ENCODE measurements around the gene PRCD. TPM values are rescaled to one million over a fixed set of nuclear protein-coding genes. Genes with fewer than 3 reads are reported as not detected.

Gene PRCD
- polyA plus RNA-seq, 1 experiment, result 0.21 TPM

- Histone ChIP-seq H3K36me3 (ENCODE audit: control insufficient read depth, insufficient read depth, low read length) (no peaks in the 10 kb centered on the region), H3K4me3 (ENCODE audit: low read depth, low read length) (peak within 1 kb of the TSS; percentile 34), H3K27me3 (ENCODE audit: control insufficient read depth, insufficient read depth, low read length) (peaks cover 15% of the 10 kb centered on the region)
- DNase-seq (ENCODE audit: low read depth), result no peak
- no peak for TF ChIP-seq CTCF (IDR thresholded peaks at IDR 0.05; ENCODE audit: insufficient read depth, low read depth, low read length)
- ChIA-PET POLR2A (no interaction called here), CTCF (interaction anchor here (0.7 to 3.2 kb wide), 5 partner anchors 10 to 171 kb away, joined by 3 to 22 read pairs (median 3); no protein-coding TSS in a partner anchor)
Observed at GRCh38 chr17:76537578-76538280, 2.1 kb upstream of the PRCD start, which contains the start of gene CYGB. TSS of gene CYGB (minus strand) at chr17:76537709. CDS start at chr17:76537542, 167 bp downstream.

GRCh38 chr17:76538281-76538931 is 1.4 kb upstream of the PRCD start:
- DNase-seq (ENCODE audit: low read depth), result no peak
- H3K27me3 ChIP-seq (ENCODE audit: control insufficient read depth, insufficient read depth, low read length), result peaks cover 15% of the 10 kb centered on the region
- CTCF ChIA-PET, result interaction anchor here (0.8 to 3.2 kb wide), 3 partner anchors 9 to 39 kb away, joined by 3 to 22 read pairs (median 3); no protein-coding TSS in a partner anchor
- no peak for TF ChIP-seq CTCF (IDR thresholded peaks at IDR 0.05; ENCODE audit: insufficient read depth, low read depth, low read length)
- H3K4me3 ChIP-seq (ENCODE audit: low read depth, low read length), result no peak overlapping the region
- H3K36me3 ChIP-seq (ENCODE audit: control insufficient read depth, insufficient read depth, low read length), result no peaks in the 10 kb centered on the region
- POLR2A ChIA-PET, result no interaction called here

GRCh38 chr17:76538941-76539570 is 788 bp upstream of the PRCD start:
- Histone ChIP-seq H3K4me3 (ENCODE audit: low read depth, low read length) (no peak overlapping the region), H3K36me3 (ENCODE audit: control insufficient read depth, insufficient read depth, low read length) (no peaks in the 10 kb centered on the region), H3K27me3 (ENCODE audit: control insufficient read depth, insufficient read depth, low read length) (peaks cover 16% of the 10 kb centered on the region)
- TF ChIP-seq CTCF (IDR thresholded peaks at IDR 0.05; ENCODE audit: insufficient read depth, low read depth, low read length), result no peak
- no peak for DNase-seq (ENCODE audit: low read depth)
- CTCF ChIA-PET, result interaction anchor here (0.6 to 3.2 kb wide), 6 partner anchors 9 to 749 kb away, joined by 3 to 22 read pairs (median 4); no protein-coding TSS in a partner anchor
- POLR2A ChIA-PET, result no interaction called here

- H3K36me3 ChIP-seq (ENCODE audit: control insufficient read depth, insufficient read depth, low read length), result no peaks in the 10 kb centered on the region
- TF ChIP-seq CTCF (IDR thresholded peaks at IDR 0.05; ENCODE audit: insufficient read depth, low read depth, low read length), result no peak; the same call in 1 of the 2 replicates
- peak; percentile 78 for DNase-seq (ENCODE audit: low read depth)
- POLR2A ChIA-PET, result no interaction called here
- CTCF ChIA-PET, result interaction anchor here (0.7 to 2.4 kb wide), 8 partner anchors 11 to 132 kb away, joined by 3 to 18 read pairs (median 4); no protein-coding TSS in a partner anchor
- H3K27me3 ChIP-seq (ENCODE audit: control insufficient read depth, insufficient read depth, low read length), result peaks cover 18% of the 10 kb centered on the region
- peak overlapping the region; percentile 31; the same call in 1 of the 2 replicates for H3K4me3 ChIP-seq (ENCODE audit: low read depth, low read length)
Observed at GRCh38 chr17:76540381-76541300, 797 bp downstream of the PRCD start.
